Measurements from ENCODE around the gene MPZ. TPM values are rescaled to one million over a fixed set of nuclear protein-coding genes. Genes with fewer than 3 reads are reported as not detected.

The MPZ gene
- total and polyA plus RNA-seq, 10 of the 15 experiments (the other 5 are each of a cell fraction or from before 2014, with no cell fraction given) = 0.09 to 6.9 (median 4.7) TPM

GRCh38 chr1:161259765-161260164, 50.0 kb downstream of the MPZ start:
- SMC1A ChIA-PET (ENCODE audit: uncharacterized antibody, unreplicated experiment) = interaction anchor here (0.6 to 2.5 kb wide), 8 partner anchors 11 to 175 kb away, joined by 3 to 10 read pairs (median 4); partner anchors contain the start of gene TOMM40L
- WGBS (ENCODE audit: insufficient coverage, insufficient replicate concordance, low lambda C conversion rate, missing lambda C conversion rate) = 54% methylated on average over 1 of the region's 1 CpG
- Histone ChIP-seq H4K20me1 (ENCODE audit: control insufficient read depth, insufficient read depth) (no peaks in the 10 kb centered on the region), H3K27ac (ENCODE audit: control insufficient read depth, insufficient read depth) (no peak overlapping the region), H3K9ac (ENCODE audit: control insufficient read depth, insufficient read depth, low read length) (no peak overlapping the region), H3K27me3 (replicated peaks in 1 of 2; ENCODE audit: control insufficient read depth in 2 of 2, insufficient read depth in 2 of 2, low read length in 1 of 2) (peaks cover 0 to 5% of the 10 kb centered on the region in 2 experiments; a peak in 1 of 4 replicates), H3K79me2 (ENCODE audit: control insufficient read depth, insufficient read depth, low read length) (no peaks in the 10 kb centered on the region), H2AFZ (ENCODE audit: control insufficient read depth, low read depth, low read length) (no peak overlapping the region), H3K4me3 (no peak overlapping the region), H3K36me3 (ENCODE audit: control insufficient read depth in 2 of 2, insufficient read depth in 2 of 2, low read length in 1 of 2) (no peaks in the 10 kb centered on the region), H3K4me1 (ENCODE audit: control insufficient read depth, insufficient read depth, low read length) (peaks cover 13% of the 10 kb centered on the region), H3K4me2 (ENCODE audit: control insufficient read depth, insufficient read depth) (no peak overlapping the region), H3K9me3 (replicated peaks; ENCODE audit: control insufficient read depth, insufficient read depth, low read length) (peaks cover 7% of the 10 kb centered on the region; the same call in 1 of the 3 replicates)
- no peak for FAIRE-seq
- TF ChIP-seq RAD51 (IDR thresholded peaks at IDR 0.05) (no peak), SUPT20H (IDR thresholded peaks at IDR 0.05; ENCODE audit: borderline replicate concordance, control insufficient read depth, low read depth, low read length) (no peak), CBFB (IDR thresholded peaks at IDR 0.05; ENCODE audit: low read depth) (no peak), TCF3 (IDR thresholded peaks at IDR 0.05; ENCODE audit: borderline replicate concordance, insufficient read depth, low read depth, low read length) (no peak)
- ATAC-seq = no peak
- intact Hi-C loops (cut with micrococcal nuclease; ENCODE audit: unreplicated experiment) (no loop called here), in situ Hi-C loops (cut with MboI) (no loop called here)
- no TSS peak for BruUV-seq (replicated peaks)
- CTCF ChIA-PET = interaction anchor here (2.1 to 4.0 kb wide), 2 partner anchors 31 to 35 kb away, joined by 5 to 16 read pairs; no protein-coding TSS in a partner anchor
- RAD21 ChIA-PET (ENCODE audit: unreplicated experiment) = no interaction called here
- POLR2A ChIA-PET = interaction anchor here (0.6 to 1.6 kb wide), 4 partner anchors 11 to 94 kb away, joined by 3 to 4 read pairs (median 3); partner anchors contain the start of gene PPOX
- DNase-seq (ENCODE audit: low read depth, low spot score) = no peak

GRCh38 chr1:161259345-161259702, 50.4 kb downstream of the MPZ start:
- no peak overlapping the region for H3K27ac ChIP-seq (ENCODE audit: control insufficient read depth, insufficient read depth)
- SMC1A ChIA-PET (ENCODE audit: uncharacterized antibody, unreplicated experiment) = interaction anchor here (0.6 to 2.5 kb wide), 4 partner anchors 11 to 80 kb away, joined by 3 to 10 read pairs (median 4); no protein-coding TSS in a partner anchor
- ATAC-seq (no peak), DNase-seq (ENCODE audit: low read depth, low spot score) (no peak), FAIRE-seq (no peak)
- no peaks in the 10 kb centered on the region for H4K20me1 ChIP-seq (ENCODE audit: control insufficient read depth, insufficient read depth)
- no peak for TF ChIP-seq SKIL (IDR thresholded peaks at IDR 0.05; ENCODE audit: low read depth, poor library complexity, severe bottlenecking)
- TF ChIP-seq FOXM1 (IDR thresholded peaks at IDR 0.05; ENCODE audit: low read depth, low read length) = no peak
- no peak for TF ChIP-seq CHD2 (IDR thresholded peaks at IDR 0.05; ENCODE audit: borderline replicate concordance, low read depth, low read length)
- TF ChIP-seq SMAD1 (IDR thresholded peaks at IDR 0.05; ENCODE audit: low read depth, partially characterized antibody) = no peak
- no peak for TF ChIP-seq FOXK2 (IDR thresholded peaks at IDR 0.05)
- TF ChIP-seq CBX5 (IDR thresholded peaks at IDR 0.05; ENCODE audit: low read depth) = no peak
- TF ChIP-seq ELK1 (IDR thresholded peaks at IDR 0.05; ENCODE audit: low read depth, low read length) = no peak
- TF ChIP-seq CBX3 (IDR thresholded peaks at IDR 0.05; ENCODE audit: borderline replicate concordance, low read depth) = no peak
- intact Hi-C loops (cut with micrococcal nuclease; ENCODE audit: unreplicated experiment) (no loop called here), in situ Hi-C loops (cut with MboI) (no loop called here)
- H3K36me3 ChIP-seq (ENCODE audit: control insufficient read depth in 2 of 2, insufficient read depth in 2 of 2, low read length in 1 of 2) = no peaks in the 10 kb centered on the region
- BruUV-seq (replicated peaks) = no TSS peak
- RAD21 ChIA-PET (ENCODE audit: unreplicated experiment) = interaction anchor here (1.8 kb wide), 1 partner anchor 33 kb away, joined by 6 read pairs; the partner anchor contains the start of gene TOMM40L
- no peak overlapping the region for H3K4me2 ChIP-seq (ENCODE audit: control insufficient read depth, insufficient read depth)
- no peak overlapping the region for H2AFZ ChIP-seq (ENCODE audit: control insufficient read depth, low read depth, low read length)
- 56% methylated on average over 6 of the region's 6 CpGs for WGBS (ENCODE audit: insufficient coverage, insufficient replicate concordance, low lambda C conversion rate, missing lambda C conversion rate)
- H3K27me3 ChIP-seq (replicated peaks in 1 of 2; ENCODE audit: control insufficient read depth in 2 of 2, insufficient read depth in 2 of 2, low read length in 1 of 2) = peaks cover 0 to 5% of the 10 kb centered on the region in 2 experiments; a peak in 1 of 4 replicates
- peaks cover 13% of the 10 kb centered on the region for H3K4me1 ChIP-seq (ENCODE audit: control insufficient read depth, insufficient read depth, low read length)
- POLR2A ChIA-PET = interaction anchor here (0.9 to 1.6 kb wide), 3 partner anchors 10 to 93 kb away, joined by 3 to 4 read pairs (median 3); partner anchors contain the start of gene PPOX
- CTCF ChIA-PET = interaction anchor here (4.0 kb wide), 1 partner anchor 32 kb away, joined by 16 read pairs; no protein-coding TSS in a partner anchor
- H3K9me3 ChIP-seq (replicated peaks; ENCODE audit: control insufficient read depth, insufficient read depth, low read length) = peaks cover 7% of the 10 kb centered on the region; the same call in 1 of the 3 replicates
- H3K79me2 ChIP-seq (ENCODE audit: control insufficient read depth, insufficient read depth, low read length) = no peaks in the 10 kb centered on the region
- no peak overlapping the region for H3K9ac ChIP-seq (ENCODE audit: control insufficient read depth, insufficient read depth, low read length)
- no peak overlapping the region for H3K4me3 ChIP-seq
